ENCODE data around the gene CISTR. TPM values are rescaled to one million over a fixed set of nuclear protein-coding genes. Genes with fewer than 3 reads are reported as not detected.

The CISTR gene
- polyA plus RNA-seq, 1 donor from 2014 or later = not detected

GRCh38 chr12:53752621-53753020, 842 bp upstream of the CISTR start:
- no peaks in the 10 kb centered on the region for H4K20me1 ChIP-seq (ENCODE audit: insufficient read depth)
- H3K4me2 ChIP-seq (ENCODE audit: low read length) = no peak overlapping the region
- H3F3A ChIP-seq (ENCODE audit: insufficient read depth, low read length, poor library complexity, severe bottlenecking) = peaks cover 9% of the 10 kb centered on the region
- H3K79me2 ChIP-seq (replicated peaks; ENCODE audit: insufficient read depth, low read length) = no peaks in the 10 kb centered on the region
- no peaks in the 10 kb centered on the region for H3K9me2 ChIP-seq (ENCODE audit: insufficient read depth, low read length)
- H3K9me3 ChIP-seq (ENCODE audit: low read length) = no peaks in the 10 kb centered on the region
- H3K9ac ChIP-seq (ENCODE audit: low read length) = peak overlapping the region; percentile 68
- no peak overlapping the region for H3K4me3 ChIP-seq (ENCODE audit: low read length)
- no peak overlapping the region for H2AFZ ChIP-seq (ENCODE audit: low read depth, low read length)
- H3K36me3 ChIP-seq (ENCODE audit: insufficient read depth, low read length) = no peaks in the 10 kb centered on the region
- no peak overlapping the region for H3K27ac ChIP-seq (ENCODE audit: low read length)
- peaks cover 22% of the 10 kb centered on the region for H3K27me3 ChIP-seq (ENCODE audit: insufficient read depth, low read depth, low read length)
- no peak for TF ChIP-seq MXI1 (conservative IDR thresholded peaks at IDR 0.05; ENCODE audit: poor library complexity, severe bottlenecking)

GRCh38 chr12:53752192-53752601, 418 bp upstream of the CISTR start:
- peaks cover 22% of the 10 kb centered on the region for H3K27me3 ChIP-seq (ENCODE audit: insufficient read depth, low read depth, low read length)
- no peak overlapping the region for H2AFZ ChIP-seq (ENCODE audit: low read depth, low read length)
- peak overlapping the region; percentile 51 for H3K4me3 ChIP-seq (ENCODE audit: low read length)
- no peak for TF ChIP-seq SMC3 (conservative IDR thresholded peaks at IDR 0.05; ENCODE audit: poor library complexity)
- TF ChIP-seq EZH2 (IDR thresholded peaks at IDR 0.05; ENCODE audit: borderline replicate concordance, insufficient read depth, low read length, poor library complexity, severe bottlenecking) = no peak
- no peaks in the 10 kb centered on the region for H4K20me1 ChIP-seq (ENCODE audit: insufficient read depth)
- peaks cover 13% of the 10 kb centered on the region for H3F3A ChIP-seq (ENCODE audit: insufficient read depth, low read length, poor library complexity, severe bottlenecking)
- H3K9me2 ChIP-seq (ENCODE audit: insufficient read depth, low read length) = no peaks in the 10 kb centered on the region
- no peaks in the 10 kb centered on the region for H3K9me3 ChIP-seq (ENCODE audit: low read length)
- no peaks in the 10 kb centered on the region for H3K36me3 ChIP-seq (ENCODE audit: insufficient read depth, low read length)
- peak overlapping the region; percentile 68 for H3K9ac ChIP-seq (ENCODE audit: low read length)
- no peak overlapping the region for H3K4me2 ChIP-seq (ENCODE audit: low read length)
- H3K79me2 ChIP-seq (replicated peaks; ENCODE audit: insufficient read depth, low read length) = no peaks in the 10 kb centered on the region
- peak overlapping the region; percentile 95 for H3K27ac ChIP-seq (ENCODE audit: low read length)

GRCh38 chr12:53750812-53751335, 905 bp downstream of the CISTR start:
- Histone ChIP-seq H3K4me2 (ENCODE audit: low read length) (no peak overlapping the region), H3K9me3 (ENCODE audit: low read length) (no peaks in the 10 kb centered on the region), H3K27ac (ENCODE audit: low read length) (peak overlapping the region; percentile 95), H3K4me3 (ENCODE audit: low read length) (peak overlapping the region; percentile 51), H3K27me3 (ENCODE audit: insufficient read depth, low read depth, low read length) (peaks cover 22% of the 10 kb centered on the region), H3F3A (ENCODE audit: insufficient read depth, low read length, poor library complexity, severe bottlenecking) (peaks cover 16% of the 10 kb centered on the region), H4K20me1 (ENCODE audit: insufficient read depth) (no peaks in the 10 kb centered on the region), H2AFZ (ENCODE audit: low read depth, low read length) (peak overlapping the region; percentile 28), H3K9ac (ENCODE audit: low read length) (peak overlapping the region; percentile 68), H3K9me2 (ENCODE audit: insufficient read depth, low read length) (no peaks in the 10 kb centered on the region), H3K79me2 (replicated peaks; ENCODE audit: insufficient read depth, low read length) (no peaks in the 10 kb centered on the region), H3K36me3 (ENCODE audit: insufficient read depth, low read length) (no peaks in the 10 kb centered on the region)
- TF ChIP-seq CTCF (IDR thresholded peaks at IDR 0.05; ENCODE audit: poor library complexity, severe bottlenecking) (peak; percentile 19), SMC3 (conservative IDR thresholded peaks at IDR 0.05; ENCODE audit: poor library complexity) (no peak), MXI1 (conservative IDR thresholded peaks at IDR 0.05; ENCODE audit: poor library complexity, severe bottlenecking) (peak; percentile 32), TAF1 (IDR thresholded peaks at IDR 0.05; ENCODE audit: low read depth) (no peak), EZH2 (IDR thresholded peaks at IDR 0.05; ENCODE audit: borderline replicate concordance, insufficient read depth, low read length, poor library complexity, severe bottlenecking) (no peak), POLR2AphosphoS5 (IDR thresholded peaks at IDR 0.05) (peak; percentile 61), REST (IDR thresholded peaks at IDR 0.05; ENCODE audit: borderline replicate concordance) (no peak)

All from neural cell (in vitro differentiated cells).